Measurements from ENCODE around the gene HLA-G. TPM values are rescaled to one million over a fixed set of nuclear protein-coding genes. Genes with fewer than 3 reads are reported as not detected.
A peak's percentile ranks its signal among the peaks of the same experiment; 100 is the strongest.

The HLA-G gene
- total RNA-seq, 1 experiment from 2014 or later = not detected

DNA sequence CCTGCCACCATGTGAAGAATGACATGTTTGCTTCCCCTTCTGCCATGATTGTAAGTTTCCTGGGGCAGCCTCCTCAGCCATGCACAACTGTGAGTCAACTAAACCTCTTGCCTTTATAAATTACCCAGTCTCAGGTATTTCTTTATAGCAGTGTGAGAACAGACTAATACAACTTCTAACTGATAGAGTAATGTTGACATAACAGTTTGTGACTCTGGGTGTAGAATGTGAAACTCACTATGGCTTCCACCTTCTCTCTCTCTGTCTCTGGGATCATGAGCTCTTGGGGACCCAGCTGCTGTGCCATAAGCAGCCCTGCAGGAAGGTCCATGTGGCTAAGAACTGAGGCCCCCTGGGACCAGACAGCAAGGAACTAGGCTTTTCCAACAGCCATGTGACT is 3.5 kb upstream of the HLA-G start:
- H3K36me3 ChIP-seq (ENCODE audit: control insufficient read depth in 1 of 2, insufficient read depth in 2 of 2, low read length in 2 of 2) = no peaks in the 10 kb centered on the region
- intact Hi-C loops (cut with micrococcal nuclease) = no loop called here
- RAD21 ChIA-PET (ENCODE audit: low non-redundant PET in 1 of 2, low total read pairs in 2 of 2, uncharacterized antibody in 2 of 2, unreplicated experiment in 2 of 2) = no interaction called here

DNA sequence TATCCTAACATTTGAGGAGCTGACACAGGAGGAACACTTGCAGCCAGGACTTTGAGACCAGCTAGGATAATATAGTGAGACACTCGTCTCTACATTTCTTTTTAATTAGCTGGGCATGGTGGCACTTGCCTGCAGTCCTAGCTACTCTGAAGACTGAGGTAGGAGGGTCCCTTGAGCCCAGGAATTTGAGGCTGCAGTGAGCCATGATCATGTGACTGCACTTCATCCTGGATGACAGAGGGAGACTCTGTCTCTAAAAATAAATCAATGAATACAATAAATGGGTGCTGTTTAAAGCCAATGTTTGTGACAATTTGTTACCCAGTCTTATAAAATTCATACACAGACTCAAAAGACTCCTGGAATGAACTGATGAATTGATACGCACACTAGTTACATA is 1.8 kb upstream of the HLA-G start:
- POLR2A ChIA-PET = no interaction called here
- ATAC-seq = no peak; the same call in 1 of the 2 replicates
- peaks cover 2 to 14% of the 10 kb centered on the region in 2 experiments; a peak in 2 of 4 replicates for H3K4me1 ChIP-seq (ENCODE audit: control insufficient read depth in 1 of 2, insufficient read depth in 2 of 2, low read length in 2 of 2)
- RAD21 ChIA-PET (ENCODE audit: low non-redundant PET in 1 of 2, low total read pairs in 2 of 2, uncharacterized antibody in 2 of 2, unreplicated experiment in 2 of 2) = no interaction called here
- H3K9me2 ChIP-seq (ENCODE audit: insufficient read depth) = no peaks in the 10 kb centered on the region
- no peaks in the 10 kb centered on the region for H3K27me3 ChIP-seq (ENCODE audit: insufficient read depth, low read length)
- H3K4me3 ChIP-seq (replicated peaks in 1 of 2; ENCODE audit: low read depth in 1 of 2, low read length in 2 of 2) = no peak overlapping the region
- H3K4me2 ChIP-seq (ENCODE audit: low read length) = peak overlapping the region; percentile 20; the same call in 1 of the 2 replicates
- CTCF ChIA-PET = interaction anchor here (0.5 to 1.5 kb wide), 3 partner anchors 8 to 172 kb away, joined by 3 to 4 read pairs (median 3); no protein-coding TSS in a partner anchor
- intact Hi-C loops (cut with micrococcal nuclease) = no loop called here
- no peaks in the 10 kb centered on the region for H3K79me2 ChIP-seq (ENCODE audit: insufficient read depth, low read length)
- H3K27ac ChIP-seq (ENCODE audit: low read depth, low read length) = no peak overlapping the region
- no peak overlapping the region for H2AFZ ChIP-seq (ENCODE audit: low read depth, low read length, poor library complexity, severe bottlenecking)
- TF ChIP-seq ELF1 (IDR thresholded peaks at IDR 0.05; ENCODE audit: borderline replicate concordance, low read depth) = no peak
- TF ChIP-seq, protein P1, sequence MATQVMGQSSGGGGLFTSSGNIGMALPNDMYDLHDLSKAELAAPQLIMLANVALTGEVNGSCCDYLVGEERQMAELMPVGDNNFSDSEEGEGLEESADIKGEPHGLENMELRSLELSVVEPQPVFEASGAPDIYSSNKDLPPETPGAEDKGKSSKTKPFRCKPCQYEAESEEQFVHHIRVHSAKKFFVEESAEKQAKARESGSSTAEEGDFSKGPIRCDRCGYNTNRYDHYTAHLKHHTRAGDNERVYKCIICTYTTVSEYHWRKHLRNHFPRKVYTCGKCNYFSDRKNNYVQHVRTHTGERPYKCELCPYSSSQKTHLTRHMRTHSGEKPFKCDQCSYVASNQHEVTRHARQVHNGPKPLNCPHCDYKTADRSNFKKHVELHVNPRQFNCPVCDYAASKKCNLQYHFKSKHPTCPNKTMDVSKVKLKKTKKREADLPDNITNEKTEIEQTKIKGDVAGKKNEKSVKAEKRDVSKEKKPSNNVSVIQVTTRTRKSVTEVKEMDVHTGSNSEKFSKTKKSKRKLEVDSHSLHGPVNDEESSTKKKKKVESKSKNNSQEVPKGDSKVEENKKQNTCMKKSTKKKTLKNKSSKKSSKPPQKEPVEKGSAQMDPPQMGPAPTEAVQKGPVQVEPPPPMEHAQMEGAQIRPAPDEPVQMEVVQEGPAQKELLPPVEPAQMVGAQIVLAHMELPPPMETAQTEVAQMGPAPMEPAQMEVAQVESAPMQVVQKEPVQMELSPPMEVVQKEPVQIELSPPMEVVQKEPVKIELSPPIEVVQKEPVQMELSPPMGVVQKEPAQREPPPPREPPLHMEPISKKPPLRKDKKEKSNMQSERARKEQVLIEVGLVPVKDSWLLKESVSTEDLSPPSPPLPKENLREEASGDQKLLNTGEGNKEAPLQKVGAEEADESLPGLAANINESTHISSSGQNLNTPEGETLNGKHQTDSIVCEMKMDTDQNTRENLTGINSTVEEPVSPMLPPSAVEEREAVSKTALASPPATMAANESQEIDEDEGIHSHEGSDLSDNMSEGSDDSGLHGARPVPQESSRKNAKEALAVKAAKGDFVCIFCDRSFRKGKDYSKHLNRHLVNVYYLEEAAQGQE (IDR thresholded peaks at IDR 0.05; ENCODE audit: low read depth) = no peak
- no peaks in the 10 kb centered on the region for H3K9me3 ChIP-seq (ENCODE audit: control insufficient read depth in 1 of 2, insufficient read depth in 1 of 2, low read depth in 1 of 2, low read length in 2 of 2)
- H3K36me3 ChIP-seq (ENCODE audit: control insufficient read depth in 1 of 2, insufficient read depth in 2 of 2, low read length in 2 of 2) = no peaks in the 10 kb centered on the region
- no TSS peak for BruUV-seq (replicated peaks)
- H4K20me1 ChIP-seq (ENCODE audit: insufficient read depth) = no peaks in the 10 kb centered on the region
- no peak overlapping the region for H3K9ac ChIP-seq (ENCODE audit: low read length)
- no peak for DNase-seq (ENCODE audit: low read depth, low spot score)

More for the DNA sequence above, 3.5 kb upstream of the HLA-G start:
- Histone ChIP-seq H3K27me3 (ENCODE audit: insufficient read depth, low read length) (no peaks in the 10 kb centered on the region), H3K4me2 (ENCODE audit: low read length) (no peak overlapping the region), H3K27ac (ENCODE audit: low read depth, low read length) (no peak overlapping the region), H3K79me2 (ENCODE audit: insufficient read depth, low read length) (no peaks in the 10 kb centered on the region), H2AFZ (ENCODE audit: low read depth, low read length, poor library complexity, severe bottlenecking) (no peak overlapping the region), H4K20me1 (ENCODE audit: insufficient read depth) (no peaks in the 10 kb centered on the region), H3K9me2 (ENCODE audit: insufficient read depth) (no peaks in the 10 kb centered on the region), H3K4me1 (ENCODE audit: control insufficient read depth in 1 of 2, insufficient read depth in 2 of 2, low read length in 2 of 2) (peaks cover 2 to 14% of the 10 kb centered on the region in 2 experiments; a peak in 2 of 4 replicates), H3K9ac (ENCODE audit: low read length) (no peak overlapping the region), H3K9me3 (ENCODE audit: control insufficient read depth in 1 of 2, insufficient read depth in 1 of 2, low read depth in 1 of 2, low read length in 2 of 2) (no peaks in the 10 kb centered on the region), H3K4me3 (replicated peaks in 1 of 2; ENCODE audit: low read depth in 1 of 2, low read length in 2 of 2) (no peak overlapping the region)
- ChIA-PET POLR2A (no interaction called here), CTCF (interaction anchor here (1.2 to 1.3 kb wide), 2 partner anchors 10 to 65 kb away, joined by 3 read pairs; no protein-coding TSS in a partner anchor)
- ATAC-seq (no peak), DNase-seq (ENCODE audit: low read depth, low spot score) (no peak)
- BruUV-seq (replicated peaks) = no TSS peak
- TF ChIP-seq CBX3 (IDR thresholded peaks at IDR 0.05; ENCODE audit: low read depth) = no peak

Data from HCT116 (cell line).